ENCODE results near the gene ACSM6. TPM values are rescaled to one million over a fixed set of nuclear protein-coding genes. Genes with fewer than 3 reads are reported as not detected.

ACSM6 gene
- polyA plus RNA-seq, 1 of the 3 experiments (the other 2 are of a cell fraction) = not detected

DNA sequence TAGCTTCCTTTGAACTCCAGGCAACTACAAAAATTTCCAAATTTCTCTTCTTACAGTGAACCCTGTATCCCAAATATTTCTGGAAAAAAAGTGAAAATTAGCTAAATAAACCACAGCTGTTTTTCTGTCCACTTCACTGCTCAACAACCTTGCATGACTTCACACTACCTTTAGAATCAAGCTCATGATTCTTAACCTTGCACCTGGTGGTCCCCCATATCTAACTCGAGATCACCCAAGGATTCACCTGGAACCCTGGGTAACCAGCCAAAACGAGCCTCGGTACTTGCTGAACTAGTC, 49.2 kb downstream of the ACSM6 start (continued):
- TF ChIP-seq, protein P1, sequence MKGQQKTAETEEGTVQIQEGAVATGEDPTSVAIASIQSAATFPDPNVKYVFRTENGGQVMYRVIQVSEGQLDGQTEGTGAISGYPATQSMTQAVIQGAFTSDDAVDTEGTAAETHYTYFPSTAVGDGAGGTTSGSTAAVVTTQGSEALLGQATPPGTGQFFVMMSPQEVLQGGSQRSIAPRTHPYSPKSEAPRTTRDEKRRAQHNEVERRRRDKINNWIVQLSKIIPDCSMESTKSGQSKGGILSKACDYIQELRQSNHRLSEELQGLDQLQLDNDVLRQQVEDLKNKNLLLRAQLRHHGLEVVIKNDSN (IDR thresholded peaks at IDR 0.05; ENCODE audit: borderline replicate concordance, low read depth) = no peak
- TF ChIP-seq GABPA (IDR thresholded peaks at IDR 0.05; ENCODE audit: low read depth) = no peak
- TF ChIP-seq POLR2AphosphoS5 (IDR thresholded peaks at IDR 0.05; ENCODE audit: low read depth, low read length) = no peak
- TF ChIP-seq FOXM1 (IDR thresholded peaks at IDR 0.05; ENCODE audit: low read depth) = no peak
- TF ChIP-seq, protein P2, sequence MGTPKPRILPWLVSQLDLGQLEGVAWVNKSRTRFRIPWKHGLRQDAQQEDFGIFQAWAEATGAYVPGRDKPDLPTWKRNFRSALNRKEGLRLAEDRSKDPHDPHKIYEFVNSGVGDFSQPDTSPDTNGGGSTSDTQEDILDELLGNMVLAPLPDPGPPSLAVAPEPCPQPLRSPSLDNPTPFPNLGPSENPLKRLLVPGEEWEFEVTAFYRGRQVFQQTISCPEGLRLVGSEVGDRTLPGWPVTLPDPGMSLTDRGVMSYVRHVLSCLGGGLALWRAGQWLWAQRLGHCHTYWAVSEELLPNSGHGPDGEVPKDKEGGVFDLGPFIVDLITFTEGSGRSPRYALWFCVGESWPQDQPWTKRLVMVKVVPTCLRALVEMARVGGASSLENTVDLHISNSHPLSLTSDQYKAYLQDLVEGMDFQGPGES (IDR thresholded peaks at IDR 0.05; ENCODE audit: low read depth, low read length) = no peak
- no peak for TF ChIP-seq TEAD4 (IDR thresholded peaks at IDR 0.05; ENCODE audit: borderline replicate concordance, insufficient read depth)
- no peak for TF ChIP-seq NRF1 (IDR thresholded peaks at IDR 0.05; ENCODE audit: low read depth, low read length)
- TF ChIP-seq, protein P3, sequence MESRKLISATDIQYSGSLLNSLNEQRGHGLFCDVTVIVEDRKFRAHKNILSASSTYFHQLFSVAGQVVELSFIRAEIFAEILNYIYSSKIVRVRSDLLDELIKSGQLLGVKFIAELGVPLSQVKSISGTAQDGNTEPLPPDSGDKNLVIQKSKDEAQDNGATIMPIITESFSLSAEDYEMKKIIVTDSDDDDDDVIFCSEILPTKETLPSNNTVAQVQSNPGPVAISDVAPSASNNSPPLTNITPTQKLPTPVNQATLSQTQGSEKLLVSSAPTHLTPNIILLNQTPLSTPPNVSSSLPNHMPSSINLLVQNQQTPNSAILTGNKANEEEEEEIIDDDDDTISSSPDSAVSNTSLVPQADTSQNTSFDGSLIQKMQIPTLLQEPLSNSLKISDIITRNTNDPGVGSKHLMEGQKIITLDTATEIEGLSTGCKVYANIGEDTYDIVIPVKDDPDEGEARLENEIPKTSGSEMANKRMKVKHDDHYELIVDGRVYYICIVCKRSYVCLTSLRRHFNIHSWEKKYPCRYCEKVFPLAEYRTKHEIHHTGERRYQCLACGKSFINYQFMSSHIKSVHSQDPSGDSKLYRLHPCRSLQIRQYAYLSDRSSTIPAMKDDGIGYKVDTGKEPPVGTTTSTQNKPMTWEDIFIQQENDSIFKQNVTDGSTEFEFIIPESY (IDR thresholded peaks at IDR 0.05; ENCODE audit: borderline replicate concordance, low read depth) = no peak
- TF ChIP-seq, protein P4, sequence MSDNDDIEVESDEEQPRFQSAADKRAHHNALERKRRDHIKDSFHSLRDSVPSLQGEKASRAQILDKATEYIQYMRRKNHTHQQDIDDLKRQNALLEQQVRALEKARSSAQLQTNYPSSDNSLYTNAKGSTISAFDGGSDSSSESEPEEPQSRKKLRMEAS (IDR thresholded peaks at IDR 0.05; ENCODE audit: low read depth) = no peak

DNA sequence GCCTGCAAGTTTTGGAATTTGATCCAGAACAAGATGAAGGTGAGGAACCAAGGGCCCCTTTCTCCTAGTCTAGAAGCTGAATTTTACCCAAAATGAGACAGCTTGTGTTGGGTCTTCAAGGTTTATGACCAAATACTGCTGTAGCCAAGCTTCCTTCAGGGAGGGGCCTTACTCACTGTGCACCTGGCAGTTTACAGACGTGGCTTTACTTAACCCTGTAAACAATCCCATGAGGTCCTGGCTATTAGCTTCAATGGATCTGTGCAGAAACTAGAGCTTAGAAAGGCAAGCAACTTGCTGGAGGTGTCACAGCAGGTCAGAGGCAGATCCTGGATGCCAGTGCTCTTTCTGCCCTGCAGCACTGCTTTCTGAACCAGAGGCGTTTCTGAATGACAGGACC, 50.1 kb downstream of the ACSM6 start:
- peaks cover 5% of the 10 kb centered on the region; the same call in 1 of the 2 replicates for H3K79me2 ChIP-seq (ENCODE audit: insufficient read depth)
- H3K27me3 ChIP-seq (ENCODE audit: insufficient read depth) = no peaks in the 10 kb centered on the region
- H3K27ac ChIP-seq (ENCODE audit: low read depth in 2 of 2, low read length in 1 of 2) = no peak overlapping the region
- no peak overlapping the region for H3K4me2 ChIP-seq
- no peak for DNase-seq
- no peak overlapping the region for H3K4me3 ChIP-seq (ENCODE audit: low read depth in 2 of 2, low read length in 1 of 2)
- H4K20me1 ChIP-seq (ENCODE audit: insufficient read depth) = no peaks in the 10 kb centered on the region
- H2AFZ ChIP-seq (ENCODE audit: low read depth) = no peak overlapping the region
- H3K36me3 ChIP-seq (replicated peaks in 1 of 2; ENCODE audit: control insufficient read depth in 1 of 2, insufficient read depth in 2 of 2, low read length in 1 of 2) = peaks cover 10 to 16% of the 10 kb centered on the region in 2 experiments
- H3K9me3 ChIP-seq = no peaks in the 10 kb centered on the region
- no peak overlapping the region for H3K9ac ChIP-seq
- no peak for TF ChIP-seq ELF1 (IDR thresholded peaks at IDR 0.05)
- TF ChIP-seq, protein P5, sequence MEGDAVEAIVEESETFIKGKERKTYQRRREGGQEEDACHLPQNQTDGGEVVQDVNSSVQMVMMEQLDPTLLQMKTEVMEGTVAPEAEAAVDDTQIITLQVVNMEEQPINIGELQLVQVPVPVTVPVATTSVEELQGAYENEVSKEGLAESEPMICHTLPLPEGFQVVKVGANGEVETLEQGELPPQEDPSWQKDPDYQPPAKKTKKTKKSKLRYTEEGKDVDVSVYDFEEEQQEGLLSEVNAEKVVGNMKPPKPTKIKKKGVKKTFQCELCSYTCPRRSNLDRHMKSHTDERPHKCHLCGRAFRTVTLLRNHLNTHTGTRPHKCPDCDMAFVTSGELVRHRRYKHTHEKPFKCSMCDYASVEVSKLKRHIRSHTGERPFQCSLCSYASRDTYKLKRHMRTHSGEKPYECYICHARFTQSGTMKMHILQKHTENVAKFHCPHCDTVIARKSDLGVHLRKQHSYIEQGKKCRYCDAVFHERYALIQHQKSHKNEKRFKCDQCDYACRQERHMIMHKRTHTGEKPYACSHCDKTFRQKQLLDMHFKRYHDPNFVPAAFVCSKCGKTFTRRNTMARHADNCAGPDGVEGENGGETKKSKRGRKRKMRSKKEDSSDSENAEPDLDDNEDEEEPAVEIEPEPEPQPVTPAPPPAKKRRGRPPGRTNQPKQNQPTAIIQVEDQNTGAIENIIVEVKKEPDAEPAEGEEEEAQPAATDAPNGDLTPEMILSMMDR (IDR thresholded peaks at IDR 0.05) = no peak
- TF ChIP-seq MXI1 (IDR thresholded peaks at IDR 0.05; ENCODE audit: low read depth, low read length) = no peak
- no peak for TF ChIP-seq TAF1 (IDR thresholded peaks at IDR 0.05; ENCODE audit: borderline replicate concordance, low read depth, low read length)
- no peak for TF ChIP-seq RFX5 (IDR thresholded peaks at IDR 0.05; ENCODE audit: low read length)
- TF ChIP-seq TEAD4 (IDR thresholded peaks at IDR 0.05; ENCODE audit: borderline replicate concordance, insufficient read depth) = no peak
- no peak for TF ChIP-seq POLR2AphosphoS5 (IDR thresholded peaks at IDR 0.05; ENCODE audit: low read depth, low read length)
- TF ChIP-seq SIN3A (IDR thresholded peaks at IDR 0.05; ENCODE audit: borderline replicate concordance, low read depth, low read length) = no peak
- TF ChIP-seq CHD2 (IDR thresholded peaks at IDR 0.05; ENCODE audit: low read length, partially characterized antibody) = no peak
- TF ChIP-seq, protein P2 (IDR thresholded peaks at IDR 0.05; ENCODE audit: low read depth, low read length) = no peak
- TF ChIP-seq, protein P4 (IDR thresholded peaks at IDR 0.05; ENCODE audit: low read depth) = no peak
- TF ChIP-seq FOXM1 (IDR thresholded peaks at IDR 0.05; ENCODE audit: low read depth) = no peak
- no peak for TF ChIP-seq GABPA (IDR thresholded peaks at IDR 0.05; ENCODE audit: low read depth)
- TF ChIP-seq EP300 (IDR thresholded peaks at IDR 0.05; ENCODE audit: borderline replicate concordance in 1 of 2, low read depth in 1 of 2, low read length in 1 of 2) = no peak
- no peak for TF ChIP-seq YY1 (IDR thresholded peaks at IDR 0.05; ENCODE audit: low read depth)
- no peak for TF ChIP-seq GATA2 (CRISPR knock-in tag; IDR thresholded peaks at IDR 0.05)
- no peak for TF ChIP-seq EZH2phosphoT487 (IDR thresholded peaks at IDR 0.05; ENCODE audit: borderline replicate concordance, low read depth)
- TF ChIP-seq RCOR1 (IDR thresholded peaks at IDR 0.05; ENCODE audit: low read length) = no peak
- no peak for TF ChIP-seq MEF2A (IDR thresholded peaks at IDR 0.05; ENCODE audit: borderline replicate concordance, low read depth)
- no peak for TF ChIP-seq RAD21 (IDR thresholded peaks at IDR 0.05; ENCODE audit: low read length)
- POLR2A ChIA-PET = no interaction called here
- H3F3A ChIP-seq (replicated peaks; ENCODE audit: insufficient read depth) = peaks cover 17% of the 10 kb centered on the region
- CTCF ChIA-PET = interaction anchor here (0.8 to 14.1 kb wide), 18 partner anchors 17 to 615 kb away, joined by 3 to 404 read pairs (median 8); no protein-coding TSS in a partner anchor
- no peaks in the 10 kb centered on the region for H3K9me2 ChIP-seq
- peaks cover 2 to 8% of the 10 kb centered on the region in 2 experiments; a peak in 3 of 4 replicates for H3K4me1 ChIP-seq (ENCODE audit: control insufficient read depth in 1 of 2, insufficient read depth in 2 of 2, low read depth in 1 of 2, low read length in 1 of 2)
- WGBS (ENCODE audit: low lambda C conversion rate) = 82% methylated on average over 1 of the region's 2 CpGs
